GM12878 (cell line): Measurements from ENCODE around the gene ATG10. TPM values are rescaled to one million over a fixed set of nuclear protein-coding genes. Genes with fewer than 3 reads are reported as not detected.

Experiments
- CBFB ChIP-seq: IDR thresholded peaks from 2 replicates; pipeline ENCODE4 v1.6.1; 2016; ENCODE audit warnings: antibody characterized with exemption, low read depth
- FOXM1 ChIP-seq: IDR thresholded peaks from 2 replicates; pipeline ENCODE4 v1.6.1; 2012; ENCODE audit warnings: low read depth, mild to moderate bottlenecking, inconsistent platforms, low read length, moderate library complexity
- IKZF1 ChIP-seq: fragments of 450-650 bp; conservative IDR thresholded peaks from 2 replicates; pipeline ENCODE4 v1.6.1; 2017; ENCODE audit warnings: antibody characterized with exemption, mild to moderate bottlenecking
- IKZF2 ChIP-seq, 2 experiments: fragments of 450-650 bp; IDR thresholded peaks; 2 replicates each; pipeline ENCODE4 v1.6.1; 2017; ENCODE audit warnings: mild to moderate bottlenecking in 2 of 2, moderate library complexity in 2 of 2
- MAX ChIP-seq: IDR thresholded peaks from 2 replicates; pipeline ENCODE4 v1.6.1; 2012; ENCODE audit warnings: low read depth, low read length, improper control_type of control experiment
- MTA3 ChIP-seq: IDR thresholded peaks from 2 replicates; pipeline ENCODE4 v1.6.1; 2012; ENCODE audit warnings: low read length, inconsistent platforms, borderline replicate concordance
- MYB ChIP-seq: fragments of 150-350 bp; IDR thresholded peaks from 2 replicates; pipeline ENCODE4 v1.6.1; 2014; ENCODE audit warnings: mild to moderate bottlenecking, low read depth, low read length, borderline replicate concordance
- MYC ChIP-seq: IDR thresholded peaks from 2 replicates; pipeline ENCODE4 v1.6.1; 2011; ENCODE audit warnings: mild to moderate bottlenecking, low read length, moderate library complexity, inconsistent platforms; ENCODE audit not compliant: insufficient read depth, insufficient replicate concordance, insufficient read length, severe bottlenecking
- NFIC ChIP-seq: IDR thresholded peaks from 2 replicates; pipeline ENCODE4 v1.6.1; 2012; ENCODE audit warnings: low read depth, mild to moderate bottlenecking, inconsistent platforms, low read length, moderate library complexity
- NFYB ChIP-seq: IDR thresholded peaks from 2 replicates; pipeline ENCODE4 v1.6.1; 2011; ENCODE audit warnings: low read depth, mild to moderate bottlenecking, low read length, improper control_type of control experiment, moderate library complexity; ENCODE audit not compliant: insufficient read depth
- NR2C2 ChIP-seq: IDR thresholded peaks from 2 replicates; pipeline ENCODE4 v1.6.1; 2011; ENCODE audit warnings: borderline replicate concordance, low read depth; ENCODE audit not compliant: control insufficient read depth, insufficient read length
- PML ChIP-seq: IDR thresholded peaks from 2 replicates; pipeline ENCODE4 v1.6.1; 2012; ENCODE audit warnings: low read length, inconsistent platforms
- POLR2AphosphoS5 ChIP-seq: IDR thresholded peaks from 2 replicates; pipeline ENCODE4 v1.6.1; 2011; ENCODE audit warnings: mild to moderate bottlenecking, low read length, inconsistent platforms
- RB1 ChIP-seq: fragments of 450-650 bp; formaldehyde crosslinking; IDR thresholded peaks from 2 replicates; pipeline ENCODE4 v1.6.1; 2017; ENCODE audit warnings: mild to moderate bottlenecking, borderline replicate concordance
- SMAD1 ChIP-seq: fragments of 450-650 bp; IDR thresholded peaks from 2 replicates; pipeline ENCODE4 v1.6.1; 2018; ENCODE audit warnings: mild to moderate bottlenecking, low read depth; ENCODE audit not compliant: partially characterized antibody
- SP1 ChIP-seq: IDR thresholded peaks from one replicate; pipeline ENCODE4 v1.6.1; 2011; ENCODE audit warnings: low read depth, low read length
- SRF ChIP-seq, 2 experiments: IDR thresholded peaks; 2 replicates each; pipeline ENCODE4 v1.6.1; 2011; ENCODE audit warnings: low read depth in 2 of 2, low read length in 2 of 2, mild to moderate bottlenecking in 1 of 2, moderate library complexity in 1 of 2
- TCF12 ChIP-seq: IDR thresholded peaks from 2 replicates; pipeline ENCODE4 v1.6.1; 2011; ENCODE audit warnings: low read depth, mild to moderate bottlenecking, low read length
- USF1 ChIP-seq: IDR thresholded peaks from 2 replicates; pipeline ENCODE4 v1.6.1; 2011; ENCODE audit warnings: borderline replicate concordance, low read depth, mild to moderate bottlenecking, moderate library complexity, mixed read lengths, low read length; ENCODE audit not compliant: insufficient read depth; ENCODE audit errors: extremely low read length
- YBX1 ChIP-seq: fragments of 450-650 bp; IDR thresholded peaks from 2 replicates; pipeline ENCODE4 v1.6.1; 2016; ENCODE audit warnings: antibody characterized with exemption
- ZBED1 ChIP-seq: IDR thresholded peaks from 2 replicates; pipeline ENCODE4 v1.6.1; 2016; ENCODE audit warnings: borderline replicate concordance
- ZNF687 ChIP-seq: fragments of 450-650 bp; IDR thresholded peaks from 2 replicates; pipeline ENCODE4 v1.6.1; 2017; ENCODE audit warnings: mild to moderate bottlenecking, moderate library complexity
- polyA plus RNA-seq, 11 experiments: library from polyadenylated mRNA; depleted of rRNA in 4 of 11; unstranded in 6 of 11; stranded (reverse) in 5 of 11; fragments of >200 nt; fragmentation: Nextera tagmentation in 4 of 11; fragmentation: Illumina TruSeq in 1 of 11; extraction: Ambion mirVana in 4 of 11; extraction: Trizol in 1 of 11; gene quantifications; 1 replicate in 1 of 11; 2 replicates in 10 of 11; pipeline versions ENCODE4 v1.2.1 to v1.2.3, GENCODE V29; 2011 to 2016; ENCODE audit warnings: inconsistent platforms in 2 of 11, missing spikeins in 2 of 11, low read depth in 1 of 11
- total RNA-seq, 4 experiments: library from RNA; depleted of rRNA in 3 of 4; stranded (reverse); fragments of >200 nt in 3 of 4; fragmentation: Illumina TruSeq in 1 of 4; extraction: Trizol in 1 of 4; gene quantifications; 2 replicates each; pipeline versions ENCODE4 v1.2.1 to v1.2.3, GENCODE V29; 2013 to 2021
- TF ChIP-seq, protein P1 (sequence below): fragments of 450-650 bp; conservative IDR thresholded peaks from 2 replicates; pipeline ENCODE4 v1.6.1; 2017; ENCODE audit warnings: mild to moderate bottlenecking, moderate library complexity

The ATG10 gene
- total and polyA plus RNA-seq, 10 of the 15 experiments (the other 5 are each of a cell fraction or from before 2014, with no cell fraction given), result 3.8 to 14.4 (median 6.5) TPM

GRCh38 chr5:82277987-82278710 is 306.3 kb downstream of the ATG10 start, which contains the start of gene RPS23 (continued):
- TF ChIP-seq MAX (peak; percentile 74; the same call in 1 of the 2 replicates), NFYB (no peak), NFIC (peak; percentile 64; the same call in 1 of the 2 replicates), ZBED1 (peak; percentile 36; the same call in 1 of the 2 replicates), TCF12 (peak; percentile 58; the same call in 1 of the 2 replicates), MTA3 (no peak), CBFB (peak; percentile 89; the same call in 1 of the 2 replicates), POLR2AphosphoS5 (peak; percentile 98), YBX1 (no peak), MYB (peak; percentile 97), MYC (peak; percentile 96), PML (peak; percentile 98), SRF (IDR thresholded peaks at IDR 0.05; ENCODE audit: low read depth in 2 of 2, low read length in 2 of 2) (0 out of 4 replicates have a peak, but pooled peaks of 1 of the 2 experiments have one; percentile 1), RB1 (peak; percentile 87; the same call in 1 of the 2 replicates), NR2C2 (no peak), IKZF1 (peak; percentile 90), ZNF687 (0 out of 2 replicates have a peak, but pooled peaks have one; percentile 43), IKZF2 (IDR thresholded peaks at IDR 0.05) (0 out of 4 replicates have a peak, but pooled peaks of 1 of the 2 experiments have one; percentile 18), USF1 (no peak), SP1 (peak; percentile 58), FOXM1 (peak; percentile 63; the same call in 1 of the 2 replicates), SMAD1 (peak; percentile 29)
- TF ChIP-seq, protein P1, sequence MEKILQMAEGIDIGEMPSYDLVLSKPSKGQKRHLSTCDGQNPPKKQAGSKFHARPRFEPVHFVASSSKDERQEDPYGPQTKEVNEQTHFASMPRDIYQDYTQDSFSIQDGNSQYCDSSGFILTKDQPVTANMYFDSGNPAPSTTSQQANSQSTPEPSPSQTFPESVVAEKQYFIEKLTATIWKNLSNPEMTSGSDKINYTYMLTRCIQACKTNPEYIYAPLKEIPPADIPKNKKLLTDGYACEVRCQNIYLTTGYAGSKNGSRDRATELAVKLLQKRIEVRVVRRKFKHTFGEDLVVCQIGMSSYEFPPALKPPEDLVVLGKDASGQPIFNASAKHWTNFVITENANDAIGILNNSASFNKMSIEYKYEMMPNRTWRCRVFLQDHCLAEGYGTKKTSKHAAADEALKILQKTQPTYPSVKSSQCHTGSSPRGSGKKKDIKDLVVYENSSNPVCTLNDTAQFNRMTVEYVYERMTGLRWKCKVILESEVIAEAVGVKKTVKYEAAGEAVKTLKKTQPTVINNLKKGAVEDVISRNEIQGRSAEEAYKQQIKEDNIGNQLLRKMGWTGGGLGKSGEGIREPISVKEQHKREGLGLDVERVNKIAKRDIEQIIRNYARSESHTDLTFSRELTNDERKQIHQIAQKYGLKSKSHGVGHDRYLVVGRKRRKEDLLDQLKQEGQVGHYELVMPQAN, result peak; percentile 72; the same call in 1 of the 2 replicates
